HUES6 (cell line): Measurements from ENCODE around the gene ANTXR1.

Experiments
- H3K27ac ChIP-seq: 2 replicates; pipeline ENCODE4 v1.7.0; 2013; ENCODE audit warnings: low read depth, mild to moderate bottlenecking, low read length, inconsistent platforms
- H3K27me3 ChIP-seq: 2 replicates; pipeline ENCODE4 v1.6.1; 2013; ENCODE audit warnings: low read length; ENCODE audit not compliant: control insufficient read depth, insufficient read depth
- H3K36me3 ChIP-seq: 2 replicates; pipeline ENCODE4 v1.6.1; 2013; ENCODE audit warnings: low read length; ENCODE audit not compliant: control insufficient read depth, insufficient read depth
- H3K4me1 ChIP-seq: 2 replicates; pipeline ENCODE4 v1.6.1; 2013; ENCODE audit warnings: low read length; ENCODE audit not compliant: control insufficient read depth, insufficient read depth
- H3K4me3 ChIP-seq: 2 replicates; pipeline ENCODE4 v1.5.1; 2013; ENCODE audit warnings: low read depth, low read length
- H3K9ac ChIP-seq: one replicate; pipeline ENCODE4 v1.6.1; 2013; ENCODE audit warnings: mild to moderate bottlenecking, low read length
- H3K9me3 ChIP-seq: 2 replicates; pipeline ENCODE4 v1.6.1; 2013; ENCODE audit warnings: low read depth, low read length; ENCODE audit not compliant: control insufficient read depth, insufficient read depth

Gene ANTXR1

DNA sequence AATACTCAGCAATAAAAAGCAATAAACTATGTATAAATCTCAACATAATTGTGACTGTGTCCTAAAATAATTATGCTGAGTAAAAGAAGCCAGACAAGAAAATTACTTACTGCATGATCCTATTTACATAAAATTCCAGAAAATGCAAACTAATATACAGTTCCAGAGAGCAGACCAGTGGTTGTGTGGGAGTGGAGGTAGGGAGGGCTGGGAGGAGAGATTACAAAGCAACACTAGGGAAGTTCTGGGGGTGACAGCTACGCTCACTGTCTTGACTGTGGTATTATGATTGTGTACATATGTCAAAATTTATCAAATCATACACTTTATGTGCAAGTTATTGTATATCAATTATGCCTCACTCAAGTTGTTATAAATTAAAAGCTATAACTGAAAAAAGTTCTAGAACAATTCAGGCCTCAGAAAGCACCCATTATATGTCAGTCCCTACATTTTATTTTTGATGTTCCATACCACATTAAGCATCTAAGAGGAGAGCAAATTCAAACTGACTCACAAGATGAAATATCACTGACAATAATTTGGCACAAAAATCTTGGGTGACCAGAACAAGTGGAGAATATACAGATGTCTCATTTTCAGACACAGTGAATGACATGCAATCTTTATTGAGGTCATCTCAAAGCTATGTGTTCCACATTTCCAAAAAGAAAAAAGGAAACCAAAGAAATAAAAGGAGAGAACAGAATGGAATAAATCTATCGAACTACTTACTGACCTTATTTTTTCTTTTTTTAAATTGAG is 85.1 kb downstream of the ANTXR1 start:
- Histone ChIP-seq H3K27me3 (no peaks in the 10 kb centered on the region), H3K27ac (no peak overlapping the region), H3K9me3 (no peaks in the 10 kb centered on the region), H3K4me3 (no peak overlapping the region), H3K9ac (no peak overlapping the region), H3K36me3 (peaks cover 29% of the 10 kb centered on the region), H3K4me1 (peaks cover 3% of the 10 kb centered on the region; the same call in 1 of the 2 replicates)

DNA sequence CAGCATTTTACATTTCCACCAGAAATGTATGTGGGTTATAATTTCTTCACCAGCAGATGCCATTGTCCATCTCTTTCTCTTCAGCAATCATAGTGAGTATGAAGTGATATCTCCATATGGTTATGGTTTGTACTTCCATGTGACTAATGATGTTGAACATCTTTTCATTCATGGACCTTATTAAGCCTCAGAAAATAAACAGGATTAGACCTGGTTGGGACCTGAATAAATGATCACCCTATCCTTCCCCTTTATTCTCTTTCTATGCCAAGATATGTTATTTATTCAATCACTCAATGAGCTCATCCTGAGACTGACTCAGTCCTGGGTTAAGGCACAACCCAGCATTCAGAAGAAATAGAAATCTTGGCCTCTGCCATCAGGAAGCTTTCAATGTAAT is 86.6 kb downstream of the ANTXR1 start:
- H3K4me3 ChIP-seq = no peak overlapping the region
- H3K27ac ChIP-seq = no peak overlapping the region
- H3K36me3 ChIP-seq = peaks cover 31% of the 10 kb centered on the region
- H3K9ac ChIP-seq = no peak overlapping the region
- no peaks in the 10 kb centered on the region for H3K27me3 ChIP-seq
- H3K4me1 ChIP-seq = peaks cover 3% of the 10 kb centered on the region; the same call in 1 of the 2 replicates
- no peaks in the 10 kb centered on the region for H3K9me3 ChIP-seq

DNA sequence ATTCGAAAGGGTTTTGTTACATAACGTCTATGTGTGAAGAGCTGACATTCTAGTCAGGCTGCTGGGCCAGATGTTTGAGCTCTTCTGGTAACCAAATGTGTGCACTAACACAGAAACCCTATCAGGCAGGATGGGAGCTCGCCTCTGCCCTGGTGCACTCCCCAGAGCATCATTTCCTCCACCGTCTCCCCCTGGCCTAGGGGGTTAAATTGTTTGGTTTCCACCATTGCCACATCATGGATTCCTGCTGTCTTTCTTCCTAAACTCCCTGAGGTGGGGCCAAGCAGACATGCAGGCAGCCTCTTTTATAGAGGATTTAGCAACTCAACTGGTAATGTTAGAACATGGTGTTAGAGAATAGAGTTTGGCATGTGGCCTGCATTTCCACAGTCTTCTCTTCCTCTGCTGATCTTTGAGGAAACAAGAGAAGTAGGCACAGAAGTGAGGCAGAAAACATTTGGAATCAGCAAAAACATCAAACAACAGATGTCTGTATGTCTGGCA is 87.3 kb downstream of the ANTXR1 start:
- Histone ChIP-seq H3K36me3 (peaks cover 36% of the 10 kb centered on the region), H3K27me3 (no peaks in the 10 kb centered on the region), H3K9ac (no peak overlapping the region), H3K4me1 (peaks cover 3% of the 10 kb centered on the region; the same call in 1 of the 2 replicates), H3K9me3 (no peaks in the 10 kb centered on the region), H3K4me3 (no peak overlapping the region), H3K27ac (no peak overlapping the region)

DNA sequence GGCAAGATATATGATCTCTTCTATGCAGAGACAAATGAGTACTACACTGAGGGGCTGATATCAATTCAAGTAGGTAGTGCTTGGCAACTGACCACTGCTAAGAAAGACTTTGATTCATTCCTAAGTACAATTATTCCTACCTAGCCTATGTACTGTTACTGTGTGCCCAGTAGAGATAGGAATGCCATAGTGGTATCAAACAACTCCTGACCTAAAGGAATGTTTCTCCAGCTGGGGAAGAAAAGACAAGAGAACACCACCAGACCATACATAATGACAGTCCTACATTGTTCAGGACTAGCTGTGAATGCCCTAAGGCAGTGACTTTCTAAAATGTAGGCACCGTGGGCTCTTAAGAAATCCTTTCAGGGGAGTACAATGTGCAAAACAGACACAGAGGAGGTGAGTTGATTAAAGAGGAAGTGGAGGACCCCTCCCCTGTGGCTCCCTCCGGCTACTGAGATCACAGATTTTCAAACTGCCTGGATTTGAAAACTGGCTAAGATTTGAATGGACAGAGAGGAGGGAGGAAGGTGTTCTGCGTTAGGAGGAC is 89.1 kb downstream of the ANTXR1 start:
- no peak overlapping the region for H3K4me3 ChIP-seq
- no peak overlapping the region for H3K27ac ChIP-seq
- H3K9ac ChIP-seq = no peak overlapping the region
- H3K27me3 ChIP-seq = no peaks in the 10 kb centered on the region
- peaks cover 3% of the 10 kb centered on the region; the same call in 1 of the 2 replicates for H3K4me1 ChIP-seq
- H3K9me3 ChIP-seq = no peaks in the 10 kb centered on the region
- peaks cover 37% of the 10 kb centered on the region for H3K36me3 ChIP-seq

DNA sequence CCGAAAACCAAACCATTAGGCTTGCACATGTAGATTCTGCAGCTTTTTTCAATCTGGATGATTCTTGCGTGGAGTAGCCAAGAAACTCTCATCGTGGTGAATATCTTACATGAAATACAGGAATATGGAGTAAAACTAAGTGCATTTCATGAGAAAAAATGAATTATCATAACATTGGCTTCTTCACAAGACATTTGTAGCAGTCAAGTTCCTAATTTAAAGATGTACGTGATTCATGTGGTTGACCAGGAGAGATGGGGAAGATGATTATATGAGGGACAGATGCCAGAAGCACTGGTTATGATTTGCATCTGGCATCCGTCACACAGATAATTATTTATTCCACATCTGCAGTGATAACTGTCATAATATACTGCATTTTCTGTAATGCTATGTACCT is 90.4 kb downstream of the ANTXR1 start:
- peaks cover 3% of the 10 kb centered on the region; the same call in 1 of the 2 replicates for H3K4me1 ChIP-seq
- H3K36me3 ChIP-seq = peaks cover 34% of the 10 kb centered on the region
- H3K9ac ChIP-seq = no peak overlapping the region
- no peaks in the 10 kb centered on the region for H3K27me3 ChIP-seq
- H3K27ac ChIP-seq = no peak overlapping the region
- no peaks in the 10 kb centered on the region for H3K9me3 ChIP-seq
- H3K4me3 ChIP-seq = no peak overlapping the region

DNA sequence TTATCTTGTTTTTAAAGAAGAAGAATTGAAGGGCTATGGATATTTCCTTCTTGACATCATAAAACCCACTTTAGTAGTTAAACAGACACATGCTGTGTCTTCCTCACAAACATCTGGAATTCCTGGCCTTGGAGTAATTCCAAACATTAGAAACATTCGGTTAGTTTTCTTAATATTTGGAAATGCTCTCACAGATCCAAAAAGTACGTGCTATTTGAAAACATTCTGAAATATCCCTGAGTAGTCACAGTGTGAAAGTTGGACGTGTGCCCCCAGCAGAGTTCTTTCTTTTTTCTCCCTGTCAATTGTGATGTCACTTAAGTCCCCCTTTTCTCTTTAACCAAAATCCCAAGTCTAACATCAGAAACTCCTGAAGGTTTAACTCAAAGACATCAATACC is 91.3 kb downstream of the ANTXR1 start:
- peaks cover 34% of the 10 kb centered on the region for H3K36me3 ChIP-seq
- H3K9ac ChIP-seq = no peak overlapping the region
- H3K27me3 ChIP-seq = no peaks in the 10 kb centered on the region

DNA sequence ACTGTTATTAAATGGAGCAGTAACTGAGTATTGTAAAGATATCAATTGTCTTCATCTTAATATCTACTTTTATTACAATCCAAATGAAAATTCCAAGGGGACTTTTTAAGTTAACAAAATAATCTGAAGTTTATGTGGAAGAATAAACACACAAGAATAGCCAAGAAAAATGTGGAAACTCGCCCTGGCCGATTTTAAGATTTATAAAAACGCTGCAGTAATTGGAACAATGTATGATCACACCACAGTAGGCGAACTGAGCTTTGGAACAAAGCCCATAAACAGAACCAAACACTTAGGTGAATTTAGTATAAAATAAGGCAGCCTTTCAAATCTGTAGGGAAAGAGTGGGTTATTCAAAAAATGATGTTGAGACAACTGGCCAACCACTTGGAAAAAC is 96.3 kb downstream of the ANTXR1 start:
- H3K36me3 ChIP-seq = peaks cover 14% of the 10 kb centered on the region; the same call in 1 of the 2 replicates
- H3K9me3 ChIP-seq = no peaks in the 10 kb centered on the region
- H3K4me1 ChIP-seq = peaks cover 1% of the 10 kb centered on the region
- no peak overlapping the region for H3K4me3 ChIP-seq
- H3K27ac ChIP-seq = no peak overlapping the region
- no peaks in the 10 kb centered on the region for H3K27me3 ChIP-seq
- H3K9ac ChIP-seq = no peak overlapping the region

More for the DNA sequence above, 91.3 kb downstream of the ANTXR1 start:
- Histone ChIP-seq H3K4me1 (peaks cover 3% of the 10 kb centered on the region; the same call in 1 of the 2 replicates), H3K9me3 (no peaks in the 10 kb centered on the region), H3K4me3 (no peak overlapping the region), H3K27ac (no peak overlapping the region)

DNA sequence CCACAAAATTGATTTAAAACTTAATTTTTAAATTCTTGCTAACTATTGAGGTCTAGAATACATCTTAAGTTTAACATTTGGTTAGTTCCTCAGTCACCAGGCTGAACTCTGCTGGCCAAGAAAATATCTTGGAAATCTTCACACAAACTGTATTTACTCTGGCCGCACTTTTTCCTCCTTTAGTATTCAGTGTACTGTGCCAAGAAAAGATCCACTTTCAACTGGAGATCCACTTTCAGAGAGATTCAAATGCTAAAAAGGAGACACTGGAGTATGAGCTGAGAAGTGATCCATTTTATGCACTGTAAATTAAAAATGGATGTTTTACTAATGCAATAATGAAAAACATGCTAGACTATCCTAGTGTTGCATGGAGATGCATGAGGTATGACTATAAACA is 98.1 kb downstream of the ANTXR1 start:
- no peak overlapping the region for H3K4me3 ChIP-seq
- H3K36me3 ChIP-seq = peaks cover 6% of the 10 kb centered on the region; the same call in 1 of the 2 replicates
- no peak overlapping the region for H3K27ac ChIP-seq
- H3K27me3 ChIP-seq = no peaks in the 10 kb centered on the region
- H3K4me1 ChIP-seq = peaks cover 7% of the 10 kb centered on the region
- H3K9ac ChIP-seq = no peak overlapping the region
- H3K9me3 ChIP-seq = no peaks in the 10 kb centered on the region

DNA sequence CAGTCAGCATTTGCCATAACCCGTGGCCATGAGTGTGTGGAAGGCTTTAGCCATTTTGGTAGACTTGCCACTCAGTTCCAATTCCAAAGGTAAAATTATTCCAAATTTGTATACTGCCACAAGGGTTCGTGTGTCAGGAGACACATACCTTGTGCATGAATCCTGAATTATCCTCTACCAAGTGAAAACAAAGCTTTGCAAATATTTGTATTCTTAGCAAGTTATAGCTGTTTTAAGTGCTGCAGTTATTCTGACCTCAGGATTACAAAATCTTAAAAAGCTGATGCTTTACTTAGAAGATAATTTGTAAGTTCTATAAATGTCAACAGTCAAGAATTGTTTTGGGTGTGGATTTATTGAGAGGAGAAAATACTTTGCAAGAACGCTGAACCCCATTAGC is 100.6 kb downstream of the ANTXR1 start:
- no peaks in the 10 kb centered on the region for H3K27me3 ChIP-seq
- H3K36me3 ChIP-seq = no peaks in the 10 kb centered on the region
- H3K9me3 ChIP-seq = no peaks in the 10 kb centered on the region
- H3K27ac ChIP-seq = no peak overlapping the region
- H3K4me3 ChIP-seq = no peak overlapping the region
- peaks cover 7% of the 10 kb centered on the region for H3K4me1 ChIP-seq
- no peak overlapping the region for H3K9ac ChIP-seq

DNA sequence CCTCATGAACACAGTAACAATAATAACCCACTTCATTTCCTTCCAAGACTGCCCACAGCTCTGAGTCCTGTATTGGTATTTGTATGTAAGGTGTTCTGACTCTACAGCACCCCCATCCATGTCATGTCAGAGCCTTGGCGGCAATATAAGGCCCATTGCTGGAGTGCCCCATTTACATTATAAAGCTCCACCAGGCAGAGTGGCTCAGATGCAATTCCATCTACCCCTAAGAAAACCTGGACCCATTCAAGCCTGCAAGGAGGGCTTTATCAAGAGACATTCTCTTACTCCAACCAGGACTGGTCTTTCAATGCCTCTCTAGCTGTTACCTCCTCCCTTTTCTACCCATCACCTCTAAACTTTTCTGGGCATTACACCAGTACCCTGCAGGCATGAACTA is 101.6 kb downstream of the ANTXR1 start:
- no peaks in the 10 kb centered on the region for H3K9me3 ChIP-seq

DNA sequence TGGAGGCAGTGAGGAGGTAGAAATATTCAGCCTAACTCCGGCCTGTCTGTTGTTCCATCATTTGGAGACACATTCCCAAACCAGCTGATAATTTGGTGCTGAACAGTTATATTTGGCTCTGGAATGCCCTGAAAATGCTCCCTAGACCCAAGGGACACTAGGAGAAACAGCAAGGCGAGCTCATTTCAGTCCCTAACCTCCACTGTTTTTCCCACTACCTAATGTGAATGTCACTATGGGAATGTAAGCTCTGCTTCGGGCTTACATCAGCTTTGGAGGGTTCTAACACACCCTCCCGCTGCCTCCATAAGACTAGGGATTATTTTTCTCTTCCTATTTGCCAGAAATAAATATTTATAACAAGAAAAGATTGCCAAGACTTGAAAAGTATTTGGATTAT is 103.5 kb downstream of the ANTXR1 start:
- no peak overlapping the region for H3K4me3 ChIP-seq
- H3K9me3 ChIP-seq = no peaks in the 10 kb centered on the region
- no peaks in the 10 kb centered on the region for H3K27me3 ChIP-seq

More for the DNA sequence above, 101.6 kb downstream of the ANTXR1 start:
- Histone ChIP-seq H3K9ac (no peak overlapping the region), H3K27me3 (no peaks in the 10 kb centered on the region), H3K27ac (no peak overlapping the region), H3K4me1 (peaks cover 11% of the 10 kb centered on the region), H3K36me3 (no peaks in the 10 kb centered on the region), H3K4me3 (no peak overlapping the region)

More for the DNA sequence above, 103.5 kb downstream of the ANTXR1 start:
- no peaks in the 10 kb centered on the region for H3K36me3 ChIP-seq
- H3K27ac ChIP-seq = no peak overlapping the region
- H3K9ac ChIP-seq = no peak overlapping the region
- peaks cover 13% of the 10 kb centered on the region for H3K4me1 ChIP-seq
